K562 (cell line): Measurements from ENCODE around the gene NDFIP2. TPM values are rescaled to one million over a fixed set of nuclear protein-coding genes. Genes with fewer than 3 reads are reported as not detected.

Experiments
- ATAC-seq: fragments of 200-7000 bp; cut with Tn5 transposase; 3 replicates; pipeline ENCODE4 v1.9.1; 2020; ENCODE audit warnings: moderate library complexity
- BruUV-seq: library from RNA; stranded (reverse); fragments of 400-500 nt; replicated peaks from 2 replicates; lab custom pipeline; 2021; lab: Mats Ljungman, UMichigan
- CTCF ChIA-PET: fragments of 300-600 bp; formaldehyde crosslinking; extraction: SDS; loops from one replicate; lab custom pipeline; 2021; ENCODE audit warnings: low intra/inter-chr PET ratio; lab: Yijun Ruan, JAX
- POLR2A ChIA-PET: fragments of 300-600, 350-650 bp; sonication (Branson Sonifier 250); formaldehyde crosslinking; extraction: SDS; loops from one replicate; lab custom pipeline; 2021; ENCODE audit warnings: antibody characterized with exemption, inconsistent platforms; lab: Yijun Ruan, JAX
- DNase-seq, 4 experiments: peaks; one replicate each; pipeline versions ENCODE4 v3.0.0 to v3.0.0-alpha.2; 2011 to 2018; ENCODE audit warnings: low spot score in 3 of 4, mixed read lengths in 3 of 4; ENCODE audit errors: extremely low read depth in 1 of 4
- FAIRE-seq: peaks from 2 replicates; lab custom pipeline; 2011; peaks lifted over from hg19 to GRCh38; lab: Jason Lieb, UNC
- H2AFZ ChIP-seq: 2 replicates; pipeline ENCODE4 v1.6.0; 2011; ENCODE audit warnings: low read depth, low read length, control low read depth, inconsistent platforms
- H3K27ac ChIP-seq: fragments of 200-600 bp; 3 replicates; pipeline ENCODE4 v1.8.0; 2011; ENCODE audit warnings: low read depth, mild to moderate bottlenecking, control low read depth, inconsistent platforms, low read length, moderate library complexity, mixed read lengths; ENCODE audit errors: extremely low read depth
- H3K27me3 ChIP-seq, 2 experiments: fragments of 300-600 bp in 1 of 2; 2 replicates in 1 of 2; 3 replicates in 1 of 2; pipeline versions ENCODE4 v1.6.0 to v1.8.0; 2011; ENCODE audit warnings: inconsistent platforms in 2 of 2, low read length in 2 of 2, mild to moderate bottlenecking in 1 of 2, mixed read lengths in 1 of 2, moderate library complexity in 1 of 2; ENCODE audit not compliant: control insufficient read depth in 2 of 2, insufficient read depth in 2 of 2
- H3K36me3 ChIP-seq: fragments of 300-600 bp; 3 replicates; pipeline ENCODE4 v1.8.0; 2011; ENCODE audit warnings: mild to moderate bottlenecking, low read length, inconsistent platforms; ENCODE audit not compliant: control insufficient read depth, insufficient read depth
- H3K4me1 ChIP-seq, 2 experiments: fragments of 200-600 bp in 1 of 2; replicated peaks in 1 of 2; 2 replicates in 1 of 2; 3 replicates in 1 of 2; pipeline versions ENCODE4 v1.5.1 to v1.8.0; 2011; ENCODE audit warnings: inconsistent platforms in 2 of 2, low read length in 2 of 2, mild to moderate bottlenecking in 1 of 2, mixed read lengths in 1 of 2, moderate library complexity in 1 of 2; ENCODE audit not compliant: control insufficient read depth in 2 of 2, insufficient read depth in 2 of 2
- H3K4me2 ChIP-seq: 2 replicates; pipeline ENCODE4 v1.6.1; 2011; ENCODE audit warnings: low read length, control low read depth, inconsistent platforms, mixed read lengths; ENCODE audit not compliant: insufficient read depth
- H3K4me3 ChIP-seq: fragments of 200-600 bp; sonication (generic), shearing (Covaris generic); 2 replicates; pipeline ENCODE4 v1.5.1; 2016; ENCODE audit warnings: control low read depth, inconsistent platforms
- H3K79me2 ChIP-seq: fragments of 200-600 bp; 3 replicates; pipeline ENCODE4 v1.8.0; 2011; ENCODE audit warnings: low read length, inconsistent platforms; ENCODE audit not compliant: control insufficient read depth, insufficient read depth
- H3K9ac ChIP-seq, 2 experiments: 2 replicates each; pipeline versions ENCODE4 v1.6.0 to v1.6.1; 2011; ENCODE audit warnings: low read depth in 2 of 2, low read length in 2 of 2, control low read depth in 1 of 2, inconsistent platforms in 1 of 2, mild to moderate bottlenecking in 1 of 2, mixed read lengths in 1 of 2; ENCODE audit not compliant: insufficient read depth in 1 of 2
- H3K9me1 ChIP-seq: one replicate; pipeline ENCODE4 v1.6.0; 2011; ENCODE audit warnings: inconsistent platforms, mild to moderate bottlenecking, low read length, moderate library complexity; ENCODE audit not compliant: control insufficient read depth, insufficient read depth
- H3K9me3 ChIP-seq: replicated peaks from 2 replicates; pipeline ENCODE4 v1.5.1; 2011; ENCODE audit warnings: low read depth, low read length, inconsistent platforms; ENCODE audit not compliant: control insufficient read depth, insufficient read depth
- H4K20me1 ChIP-seq: replicated peaks from 2 replicates; pipeline ENCODE4 v1.6.1; 2011; ENCODE audit warnings: low read length, inconsistent platforms, mixed read lengths; ENCODE audit not compliant: control insufficient read depth, insufficient read depth
- ADNP ChIP-seq: fragments of 200-800 bp; sonication (Bioruptor generic); IDR thresholded peaks from 2 replicates; pipeline ENCODE4 v1.6.1; 2016; ENCODE audit warnings: missing genetic modification characterization, missing compliant biosample characterization
- HOXB6 ChIP-seq: fragments of 250-450 bp; sonication (Bioruptor Pico); IDR thresholded peaks from 2 replicates; pipeline ENCODE4 v1.5.1; 2022; ENCODE audit warnings: mild to moderate bottlenecking, borderline replicate concordance
- IRF2 ChIP-seq: sonication (generic); formaldehyde crosslinking; IDR thresholded peaks from 2 replicates; pipeline ENCODE4 v1.8.1; 2022; ENCODE audit warnings: mild to moderate bottlenecking, missing genetic modification reagents
- KHSRP ChIP-seq: fragments of 450-650 bp; IDR thresholded peaks from 2 replicates; pipeline ENCODE4 v1.6.1; 2017
- NCOA1 ChIP-seq: fragments of 450-650 bp; IDR thresholded peaks from 2 replicates; pipeline ENCODE4 v1.6.1; 2016; ENCODE audit warnings: low read depth
- POLR2AphosphoS5 ChIP-seq: IDR thresholded peaks from 2 replicates; pipeline ENCODE4 v1.6.1; 2011; ENCODE audit warnings: mild to moderate bottlenecking, low read depth, low read length, moderate library complexity; ENCODE audit not compliant: control insufficient read depth, insufficient read depth
- RB1 ChIP-seq: fragments of 450-650 bp; IDR thresholded peaks from 2 replicates; pipeline ENCODE4 v1.6.1; 2017; ENCODE audit warnings: low read depth, mild to moderate bottlenecking
- RBM15 ChIP-seq: fragments of 200-400 bp; formaldehyde crosslinking; IDR thresholded peaks from 2 replicates; pipeline ENCODE4 v1.6.1; 2018; ENCODE audit warnings: mild to moderate bottlenecking, low read length, moderate library complexity; ENCODE audit not compliant: insufficient read depth
- RFX7 ChIP-seq: fragments of 250-450 bp; sonication (Bioruptor Pico); IDR thresholded peaks from 2 replicates; pipeline ENCODE4 v1.5.1; 2021; ENCODE audit warnings: mild to moderate bottlenecking
- ZNF57 ChIP-seq: fragments of 450-650 bp; formaldehyde crosslinking; IDR thresholded peaks from 2 replicates; pipeline ENCODE4 v1.4.0; 2020; ENCODE audit warnings: mild to moderate bottlenecking, moderate library complexity
- in situ Hi-C: fragments of 300-500 bp; cut with MboI; formaldehyde crosslinking; loops from 4 replicates; pipeline ENCODE4 v1.15.0; 2018; ENCODE audit warnings: inconsistent platforms, mixed read lengths
- intact Hi-C: fragments of 100-400 bp; cut with micrococcal nuclease; formaldehyde crosslinking; loops from 2 replicates; pipeline ENCODE4 v1.14.2; 2022
- polyA plus RNA-seq, 8 experiments: library from polyadenylated mRNA; depleted of rRNA in 4 of 8; stranded (reverse) in 5 of 8; unstranded in 3 of 8; fragments of >200 nt; fragmentation: Nextera tagmentation in 2 of 8; fragmentation: Illumina TruSeq in 1 of 8; extraction: Ambion mirVana in 2 of 8; extraction: Trizol in 1 of 8; gene quantifications; 2 replicates each; pipeline versions ENCODE4 v1.2.1 to v1.2.3, GENCODE V29; 2011 to 2014; ENCODE audit warnings: inconsistent platforms in 1 of 8, missing spikeins in 1 of 8
- total RNA-seq, 7 experiments: library from RNA; depleted of rRNA in 6 of 7; stranded (reverse); fragments of >200 nt in 6 of 7; fragmentation: Illumina TruSeq in 2 of 7; extraction: Trizol in 2 of 7; gene quantifications; 2 replicates each; pipeline versions ENCODE4 v1.2.1 to v1.2.3, GENCODE V29; 2011 to 2021; ENCODE audit warnings: low replicate concordance in 1 of 7
- TF ChIP-seq, protein P1 (sequence below): fragments of 450-650 bp; IDR thresholded peaks from 2 replicates; pipeline ENCODE4 v1.6.1; 2014; ENCODE audit warnings: low read depth, mild to moderate bottlenecking, moderate library complexity, borderline replicate concordance
- TF ChIP-seq, protein P2 (sequence below): IDR thresholded peaks from 2 replicates; pipeline ENCODE4 v1.6.1; 2011; ENCODE audit not compliant: insufficient read length; ENCODE audit errors: extremely low read depth

NDFIP2 gene
- total and polyA plus RNA-seq, 9 of the 15 experiments (the other 6 are each of a cell fraction or from before 2014, with no cell fraction given): 13.4 to 54.4 (median 27.8) TPM

DNA sequence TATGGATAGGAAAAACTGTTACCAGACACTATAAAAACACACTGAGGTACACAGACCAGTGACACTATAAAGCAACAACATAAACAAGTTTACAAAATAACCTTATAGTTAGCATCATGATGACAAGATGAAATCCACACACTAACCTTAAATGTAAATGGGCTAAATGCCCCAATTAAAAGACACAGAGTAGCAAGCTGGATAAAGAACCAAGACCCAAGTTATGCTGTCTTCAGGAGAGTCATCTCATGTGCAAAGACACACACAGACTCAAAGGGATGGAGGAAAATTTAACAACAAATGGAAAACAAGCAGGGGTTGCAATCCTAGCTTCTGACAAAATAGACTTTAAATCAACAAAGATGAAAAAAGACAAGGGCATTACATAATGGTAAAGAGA, 81.6 kb downstream of the NDFIP2 start:
- ChIA-PET CTCF (no interaction called here), POLR2A (interaction anchor here (0.8 kb wide), 1 partner anchor 16 kb away, joined by 3 read pairs; no protein-coding TSS in a partner anchor)
- Histone ChIP-seq H3K9ac (no peak overlapping the region), H3K4me1 (no peaks in the 10 kb centered on the region; a peak in 1 of 5 replicates), H3K27me3 (no peaks in the 10 kb centered on the region), H4K20me1 (no peaks in the 10 kb centered on the region), H2AFZ (no peak overlapping the region), H3K4me3 (no peak overlapping the region), H3K9me3 (no peaks in the 10 kb centered on the region), H3K79me2 (no peaks in the 10 kb centered on the region), H3K36me3 (no peaks in the 10 kb centered on the region), H3K4me2 (no peak overlapping the region), H3K9me1 (no peaks in the 10 kb centered on the region), H3K27ac (no peak overlapping the region)
- FAIRE-seq (no peak), DNase-seq (no peak), ATAC-seq (no peak)
- in situ Hi-C loops: no loop called here
- intact Hi-C loops: no loop called here
- no peak for TF ChIP-seq HOXB6
- no peak for TF ChIP-seq KHSRP
- TF ChIP-seq NCOA1: no peak
- no peak for TF ChIP-seq RBM15
- TF ChIP-seq, protein P1, sequence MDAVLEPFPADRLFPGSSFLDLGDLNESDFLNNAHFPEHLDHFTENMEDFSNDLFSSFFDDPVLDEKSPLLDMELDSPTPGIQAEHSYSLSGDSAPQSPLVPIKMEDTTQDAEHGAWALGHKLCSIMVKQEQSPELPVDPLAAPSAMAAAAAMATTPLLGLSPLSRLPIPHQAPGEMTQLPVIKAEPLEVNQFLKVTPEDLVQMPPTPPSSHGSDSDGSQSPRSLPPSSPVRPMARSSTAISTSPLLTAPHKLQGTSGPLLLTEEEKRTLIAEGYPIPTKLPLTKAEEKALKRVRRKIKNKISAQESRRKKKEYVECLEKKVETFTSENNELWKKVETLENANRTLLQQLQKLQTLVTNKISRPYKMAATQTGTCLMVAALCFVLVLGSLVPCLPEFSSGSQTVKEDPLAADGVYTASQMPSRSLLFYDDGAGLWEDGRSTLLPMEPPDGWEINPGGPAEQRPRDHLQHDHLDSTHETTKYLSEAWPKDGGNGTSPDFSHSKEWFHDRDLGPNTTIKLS: no peak
- TF ChIP-seq POLR2AphosphoS5: no peak
- TF ChIP-seq, protein P2, sequence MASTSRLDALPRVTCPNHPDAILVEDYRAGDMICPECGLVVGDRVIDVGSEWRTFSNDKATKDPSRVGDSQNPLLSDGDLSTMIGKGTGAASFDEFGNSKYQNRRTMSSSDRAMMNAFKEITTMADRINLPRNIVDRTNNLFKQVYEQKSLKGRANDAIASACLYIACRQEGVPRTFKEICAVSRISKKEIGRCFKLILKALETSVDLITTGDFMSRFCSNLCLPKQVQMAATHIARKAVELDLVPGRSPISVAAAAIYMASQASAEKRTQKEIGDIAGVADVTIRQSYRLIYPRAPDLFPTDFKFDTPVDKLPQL: no peak
- no peak for TF ChIP-seq RB1
- TF ChIP-seq IRF2: no peak
- no peak for TF ChIP-seq ZNF57 (CRISPR knock-in tag)
- no peak for TF ChIP-seq ADNP (tag)
- no peak for TF ChIP-seq RFX7 (CRISPR knock-in tag)
- BruUV-seq: no TSS peak
